ENCODE measurements around the gene EIF2AK3. TPM values are rescaled to one million over a fixed set of nuclear protein-coding genes. Genes with fewer than 3 reads are reported as not detected.

The EIF2AK3 gene
- total RNA-seq, 1 experiment from 2014 or later = 19.3 TPM

- Histone ChIP-seq H3K56ac (ENCODE audit: insufficient read length, low read depth, low read length) (no peak overlapping the region), H3K18ac (ENCODE audit: insufficient read length, low read depth, low read length) (no peak overlapping the region), H2AK5ac (ENCODE audit: insufficient read length, low read length) (no peak overlapping the region), H3K9ac (ENCODE audit: extremely low read depth, insufficient read length, low read length) (no peak overlapping the region), H4K5ac (ENCODE audit: insufficient read length, low read depth, low read length) (no peak overlapping the region), H2BK12ac (ENCODE audit: insufficient read length, low read depth, low read length) (no peak overlapping the region), H2BK15ac (ENCODE audit: low read depth, low read length) (no peak overlapping the region), H3T11ph (ENCODE audit: low read length) (no peak overlapping the region), H3K4me1 (ENCODE audit: insufficient read depth, low read length) (peaks cover 2% of the 10 kb centered on the region; the same call in 1 of the 2 replicates), H3K4me2 (ENCODE audit: insufficient read depth, insufficient read length, low read length) (no peak overlapping the region), H4K91ac (ENCODE audit: insufficient read length, low read depth, low read length) (no peak overlapping the region), H3K27me3 (ENCODE audit: insufficient read depth, low read length) (peaks cover 2% of the 10 kb centered on the region; the same call in 1 of the 2 replicates), H2AFZ (ENCODE audit: low read length) (no peak overlapping the region), H3K14ac (ENCODE audit: insufficient read depth, low read length) (no peak overlapping the region), H3K4ac (ENCODE audit: low read depth, low read length) (no peak overlapping the region), H3K27ac (ENCODE audit: insufficient read length, low read depth, low read length) (no peak overlapping the region), H3K23me2 (ENCODE audit: insufficient read length, low read depth, low read length, poor library complexity, severe bottlenecking) (no peaks in the 10 kb centered on the region), H4K8ac (replicated peaks; ENCODE audit: insufficient read length, low read depth, low read length) (no peak overlapping the region), H3K23ac (ENCODE audit: insufficient read length, low read depth, low read length) (no peak overlapping the region), H2BK120ac (ENCODE audit: low read depth, low read length, poor library complexity, severe bottlenecking) (no peak overlapping the region), H4K20me1 (ENCODE audit: control insufficient read depth, insufficient read depth, insufficient read length) (no peaks in the 10 kb centered on the region), H3K9me3 (ENCODE audit: control insufficient read depth, low read depth, low read length) (no peaks in the 10 kb centered on the region), H3K79me1 (ENCODE audit: insufficient read depth, low read depth, low read length, poor library complexity, severe bottlenecking) (no peaks in the 10 kb centered on the region), H2BK5ac (ENCODE audit: insufficient read length, low read length) (no peak overlapping the region), H3K79me2 (ENCODE audit: insufficient read depth, low read length) (no peaks in the 10 kb centered on the region), H2BK20ac (ENCODE audit: low read depth, low read length, poor library complexity, severe bottlenecking) (no peak overlapping the region)
- no peak for DNase-seq
- H3K9me3 Mint-ChIP-seq = peaks cover 3% of the 10 kb centered on the region in 2 experiments; a peak in 3 of 5 replicates
- TF ChIP-seq, protein P1, sequence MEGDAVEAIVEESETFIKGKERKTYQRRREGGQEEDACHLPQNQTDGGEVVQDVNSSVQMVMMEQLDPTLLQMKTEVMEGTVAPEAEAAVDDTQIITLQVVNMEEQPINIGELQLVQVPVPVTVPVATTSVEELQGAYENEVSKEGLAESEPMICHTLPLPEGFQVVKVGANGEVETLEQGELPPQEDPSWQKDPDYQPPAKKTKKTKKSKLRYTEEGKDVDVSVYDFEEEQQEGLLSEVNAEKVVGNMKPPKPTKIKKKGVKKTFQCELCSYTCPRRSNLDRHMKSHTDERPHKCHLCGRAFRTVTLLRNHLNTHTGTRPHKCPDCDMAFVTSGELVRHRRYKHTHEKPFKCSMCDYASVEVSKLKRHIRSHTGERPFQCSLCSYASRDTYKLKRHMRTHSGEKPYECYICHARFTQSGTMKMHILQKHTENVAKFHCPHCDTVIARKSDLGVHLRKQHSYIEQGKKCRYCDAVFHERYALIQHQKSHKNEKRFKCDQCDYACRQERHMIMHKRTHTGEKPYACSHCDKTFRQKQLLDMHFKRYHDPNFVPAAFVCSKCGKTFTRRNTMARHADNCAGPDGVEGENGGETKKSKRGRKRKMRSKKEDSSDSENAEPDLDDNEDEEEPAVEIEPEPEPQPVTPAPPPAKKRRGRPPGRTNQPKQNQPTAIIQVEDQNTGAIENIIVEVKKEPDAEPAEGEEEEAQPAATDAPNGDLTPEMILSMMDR (conservative IDR thresholded peaks at IDR 0.05) = no peak
- no CpG with 5 or more reads among the region's 6 CpGs for WGBS (ENCODE audit: extremely low coverage, insufficient read length, low lambda C conversion rate)
- H3K4me3 Mint-ChIP-seq = no peak overlapping the region
- H3K27ac Mint-ChIP-seq = no peak overlapping the region
- peaks cover 7 to 14% (median 8%) of the 10 kb centered on the region in 3 experiments for H3K36me3 Mint-ChIP-seq (ENCODE audit: insufficient read depth in 1 of 3, low read depth in 3 of 3)
- peaks cover 13 to 18% of the 10 kb centered on the region in 2 experiments for H3K4me1 Mint-ChIP-seq
- H3K27me3 Mint-ChIP-seq (ENCODE audit: low read depth) = no peaks in the 10 kb centered on the region; the same call in none of the 2 replicates
Measured at GRCh38 chr2:88542668-88543067, 84.6 kb downstream of the EIF2AK3 start.
